Glutamatergic neuron (in vitro differentiated cells): ENCODE results near the gene CERS3. TPM values are rescaled to one million over a fixed set of nuclear protein-coding genes. Genes with fewer than 3 reads are reported as not detected.

Experiments
- DNase-seq: peaks from one replicate; pipeline ENCODE4 v3.0.0; 2022
- H3K27ac Mint-ChIP-seq: one replicate; pipeline ENCODE4 v1.8.0; 2020; ENCODE audit warnings: mild to moderate bottlenecking, mixed read lengths, inconsistent platforms; ENCODE audit not compliant: unreplicated experiment
- H3K27me3 Mint-ChIP-seq: one replicate; pipeline ENCODE4 v1.8.0; 2020; ENCODE audit warnings: mild to moderate bottlenecking, moderate library complexity, mixed read lengths, inconsistent platforms; ENCODE audit not compliant: unreplicated experiment
- H3K36me3 Mint-ChIP-seq: one replicate; pipeline ENCODE4 v1.8.0; 2020; ENCODE audit warnings: mild to moderate bottlenecking, mixed read lengths, inconsistent platforms; ENCODE audit not compliant: unreplicated experiment
- H3K4me1 Mint-ChIP-seq: one replicate; pipeline ENCODE4 v1.8.0; 2020; ENCODE audit warnings: mild to moderate bottlenecking, low read depth, mixed read lengths, inconsistent platforms; ENCODE audit not compliant: unreplicated experiment
- H3K4me3 Mint-ChIP-seq: one replicate; pipeline ENCODE4 v1.8.0; 2020; ENCODE audit warnings: mild to moderate bottlenecking, mixed read lengths, inconsistent platforms; ENCODE audit not compliant: unreplicated experiment
- H3K9me3 Mint-ChIP-seq: one replicate; pipeline ENCODE4 v1.8.0; 2020; ENCODE audit warnings: mild to moderate bottlenecking, moderate library complexity, mixed read lengths, inconsistent platforms; ENCODE audit not compliant: unreplicated experiment
- CTCF ChIP-seq: fragments of 200-600 bp; sonication (generic); IDR thresholded peaks from one replicate; pipeline ENCODE4 v1.5.0; 2021; ENCODE audit not compliant: partially characterized antibody, unreplicated experiment
- total RNA-seq: library from RNA; stranded (reverse); fragmentation: NEBNext Ultra II Directional; extraction: Animal tissue kit (Norgen Biotek cat#: 25700); gene quantifications from one replicate; pipeline ENCODE4 v1.2.1, GENCODE V29; 2021; ENCODE audit not compliant: unreplicated experiment

CERS3 gene
- total RNA-seq, 1 donor from 2014 or later, result not detected

GRCh38 chr15:100516643-100517512 is 11.9 kb downstream of the CERS3 start:
- no peak overlapping the region for H3K4me3 Mint-ChIP-seq
- no peaks in the 10 kb centered on the region for H3K36me3 Mint-ChIP-seq
- H3K4me1 Mint-ChIP-seq, result peaks cover 14% of the 10 kb centered on the region
- no peak for DNase-seq
- H3K9me3 Mint-ChIP-seq, result no peaks in the 10 kb centered on the region
- no peak for TF ChIP-seq CTCF
- H3K27ac Mint-ChIP-seq, result no peak overlapping the region
- H3K27me3 Mint-ChIP-seq, result peaks cover 2% of the 10 kb centered on the region

GRCh38 chr15:100515758-100516157 is 13.0 kb downstream of the CERS3 start:
- Mint-ChIP-seq H3K4me3 (no peak overlapping the region), H3K9me3 (no peaks in the 10 kb centered on the region), H3K36me3 (no peaks in the 10 kb centered on the region), H3K4me1 (peaks cover 18% of the 10 kb centered on the region), H3K27ac (no peak overlapping the region), H3K27me3 (peaks cover 4% of the 10 kb centered on the region)
- no peak for DNase-seq
- TF ChIP-seq CTCF, result no peak

GRCh38 chr15:100508641-100509300 is 20.0 kb downstream of the CERS3 start:
- H3K27me3 Mint-ChIP-seq, result peaks cover 5% of the 10 kb centered on the region
- TF ChIP-seq CTCF, result no peak

GRCh38 chr15:100502651-100503050 is 26.1 kb downstream of the CERS3 start:
- Mint-ChIP-seq H3K4me1 (no peaks in the 10 kb centered on the region), H3K9me3 (no peaks in the 10 kb centered on the region), H3K4me3 (no peak overlapping the region), H3K27me3 (peaks cover 3% of the 10 kb centered on the region), H3K27ac (no peak overlapping the region), H3K36me3 (no peaks in the 10 kb centered on the region)
- no peak for TF ChIP-seq CTCF
- no peak for DNase-seq

More at GRCh38 chr15:100508641-100509300, 20.0 kb downstream of the CERS3 start:
- DNase-seq, result no peak
- no peaks in the 10 kb centered on the region for H3K36me3 Mint-ChIP-seq
- peaks cover 22% of the 10 kb centered on the region for H3K4me1 Mint-ChIP-seq
- H3K27ac Mint-ChIP-seq, result no peak overlapping the region
- no peak overlapping the region for H3K4me3 Mint-ChIP-seq
- H3K9me3 Mint-ChIP-seq, result peaks cover 2% of the 10 kb centered on the region

- H3K4me3 Mint-ChIP-seq, result no peak overlapping the region
- H3K36me3 Mint-ChIP-seq, result no peaks in the 10 kb centered on the region
- no peaks in the 10 kb centered on the region for H3K9me3 Mint-ChIP-seq
- no peak for TF ChIP-seq CTCF
- no peak for DNase-seq
- no peak overlapping the region for H3K27ac Mint-ChIP-seq
- peaks cover 3% of the 10 kb centered on the region for H3K27me3 Mint-ChIP-seq
- H3K4me1 Mint-ChIP-seq, result no peaks in the 10 kb centered on the region
These were observed 27.6 kb downstream of the CERS3 start for GRCh38 chr15:100501117-100501516.
